ENCODE results near the gene HDHD3.
"Not testable (repeated sequence)": the region's sequence is repeated elsewhere in the genome, so short reads cannot be mapped to it uniquely, and the experiment has no call there.

The HDHD3 gene

GRCh38 chr9:113376634-113377567 is at the start of gene HDHD3:
TSS of gene HDHD3 (minus strand) at chr9:113376986. CDS start at chr9:113374354, 2,632 bp downstream.
- peak; percentile 27 to 81 (median 58) for DNase-seq

- DNase-seq = no peak
These were observed 48.3 kb upstream of the HDHD3 start for GRCh38 chr9:113425072-113425471.

GRCh38 chr9:113421726-113422125 is 44.9 kb upstream of the HDHD3 start:
- DNase-seq = no peak

- no peak for DNase-seq
These were observed 40.6 kb upstream of the HDHD3 start for GRCh38 chr9:113417370-113417769.

- no peak for DNase-seq
These were observed 39.4 kb upstream of the HDHD3 start for GRCh38 chr9:113416149-113416721.

- DNase-seq = peak; percentile 92 to 98 (median 96)
These were observed 33.5 kb upstream of the HDHD3 start, which contains the start of the genes C9orf43 and POLE3 for GRCh38 chr9:113410207-113410864. TSS of gene C9orf43 (plus strand) at chr9:113410747. CDS start at chr9:113413494, 2,747 bp downstream. TSS of gene POLE3 (minus strand) at chr9:113410675. CDS start at chr9:113410293, 382 bp downstream.

- no peak for DNase-seq
These were observed 33.1 kb upstream of the HDHD3 start for GRCh38 chr9:113409883-113410206.

GRCh38 chr9:113409481-113409880 is 32.7 kb upstream of the HDHD3 start:
- no peak for DNase-seq

- DNase-seq = peak in 2 of 4 experiments; percentile 3 to 43
These were observed 30.2 kb upstream of the HDHD3 start for GRCh38 chr9:113406873-113407511.

- DNase-seq = not testable (repeated sequence)
These were observed 29.6 kb upstream of the HDHD3 start for GRCh38 chr9:113406353-113406752.

- DNase-seq = no peak
These were observed 26.9 kb upstream of the HDHD3 start for GRCh38 chr9:113403646-113404045.

- DNase-seq = peak; percentile 97 to 100 (median 99)
These were observed 24.4 kb upstream of the HDHD3 start, which contains the start of gene ALAD for GRCh38 chr9:113401027-113401792. TSS of gene ALAD (minus strand) at chr9:113401284. CDS start at chr9:113393559, 7,725 bp downstream.

GRCh38 chr9:113399646-113400200 is 22.9 kb upstream of the HDHD3 start:
- no peak for DNase-seq

GRCh38 chr9:113398796-113399195 is 22.0 kb upstream of the HDHD3 start:
- no peak for DNase-seq

GRCh38 chr9:113397203-113397631 is 20.4 kb upstream of the HDHD3 start:
- no peak for DNase-seq

- DNase-seq = no peak
These were observed 18.4 kb upstream of the HDHD3 start for GRCh38 chr9:113395000-113395861.

GRCh38 chr9:113393281-113393680 is 16.5 kb upstream of the HDHD3 start:
- no peak for DNase-seq

GRCh38 chr9:113391917-113392316 is 15.1 kb upstream of the HDHD3 start:
- no peak for DNase-seq

- DNase-seq = no peak
These were observed 13.6 kb upstream of the HDHD3 start for GRCh38 chr9:113390192-113390960.

- DNase-seq = no peak
These were observed 12.7 kb upstream of the HDHD3 start for GRCh38 chr9:113389451-113389850.
